ENCODE results near the gene PDE8A.
"Not testable (repeated sequence)": the region's sequence is repeated elsewhere in the genome, so short reads cannot be mapped to it uniquely, and the experiment has no call there.

PDE8A gene

DNA sequence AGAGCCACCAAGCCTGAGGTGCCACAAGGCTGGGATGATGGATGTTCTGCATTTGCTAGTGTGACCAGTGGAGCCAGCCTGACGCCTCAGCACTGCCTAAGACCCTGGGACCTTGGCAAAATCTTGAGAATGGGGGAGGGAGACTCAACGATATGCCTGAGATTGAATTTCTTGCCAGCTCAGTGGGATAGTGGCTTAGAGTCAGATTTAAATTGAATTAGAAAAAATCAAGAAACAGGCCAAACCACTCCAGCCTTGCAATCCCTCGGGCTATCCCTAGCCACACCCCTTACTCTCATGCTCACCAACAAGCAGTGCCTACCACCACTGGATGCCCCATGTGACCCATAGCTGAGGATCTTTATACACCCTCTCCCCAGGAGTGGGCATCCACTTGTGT is 18.7 kb upstream of the PDE8A start:
- no peak for DNase-seq

DNA sequence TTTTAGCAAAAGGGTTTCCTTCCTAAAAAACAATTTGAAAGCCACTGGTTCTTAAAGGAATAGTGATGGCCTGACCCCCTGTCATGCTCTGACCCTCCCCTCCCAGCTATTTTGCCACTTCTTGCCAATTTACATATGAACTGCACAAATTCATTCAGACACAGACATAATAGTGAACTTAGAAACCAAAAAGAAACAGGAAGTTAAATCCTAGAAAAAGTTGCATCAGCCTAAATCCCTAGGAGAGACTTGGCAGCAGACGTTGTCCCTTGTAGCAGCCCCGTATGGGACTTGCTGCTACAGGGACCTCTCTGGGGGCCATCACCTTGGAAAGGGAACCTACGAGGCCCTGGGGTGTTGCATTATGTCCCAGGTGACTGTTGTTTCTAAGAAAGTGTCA is 14.3 kb upstream of the PDE8A start:
- no peak for DNase-seq

DNA sequence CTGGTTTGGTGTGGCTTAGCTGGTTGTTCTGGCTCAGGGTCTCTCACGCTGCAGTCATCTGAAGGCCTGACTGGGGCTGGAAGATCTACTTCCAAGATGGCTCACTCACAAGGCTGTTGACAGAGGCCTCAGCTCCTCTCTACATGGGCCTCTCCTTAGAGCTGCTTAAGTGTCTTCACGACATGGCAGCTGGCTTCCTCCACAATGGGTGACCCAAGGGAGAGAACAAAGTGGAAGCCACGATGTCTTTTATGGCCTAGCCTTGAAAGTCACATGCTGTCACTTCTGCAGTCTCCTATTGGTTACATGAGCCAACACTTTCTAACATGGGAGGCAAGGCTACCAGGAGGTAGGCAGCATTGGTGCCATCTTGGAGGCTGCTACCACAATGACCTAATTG is 13.4 kb upstream of the PDE8A start:
- no peak for DNase-seq

DNA sequence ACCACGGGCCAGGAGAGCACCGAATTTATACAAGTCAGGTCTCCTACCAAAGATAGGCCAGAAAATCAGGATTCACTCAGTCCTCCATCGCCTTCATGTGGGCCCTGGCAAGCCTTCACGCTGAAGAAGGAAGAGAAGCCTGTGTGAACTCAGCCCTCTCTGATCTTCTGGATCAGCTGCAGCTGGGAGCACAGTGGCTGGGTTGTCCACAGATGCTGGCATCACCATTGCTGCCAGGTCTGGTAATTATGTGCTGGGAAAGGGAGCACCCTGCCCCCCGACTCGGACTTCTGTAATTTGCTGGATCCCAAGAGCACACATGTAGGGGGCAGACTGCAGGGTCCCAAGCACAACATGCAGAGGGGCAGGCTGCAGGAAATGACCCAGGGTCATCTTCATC is 12.4 kb upstream of the PDE8A start:
- DNase-seq = no peak

GRCh38 chr15:84970843-84971242 is 10.8 kb upstream of the PDE8A start:
- DNase-seq = no peak

DNA sequence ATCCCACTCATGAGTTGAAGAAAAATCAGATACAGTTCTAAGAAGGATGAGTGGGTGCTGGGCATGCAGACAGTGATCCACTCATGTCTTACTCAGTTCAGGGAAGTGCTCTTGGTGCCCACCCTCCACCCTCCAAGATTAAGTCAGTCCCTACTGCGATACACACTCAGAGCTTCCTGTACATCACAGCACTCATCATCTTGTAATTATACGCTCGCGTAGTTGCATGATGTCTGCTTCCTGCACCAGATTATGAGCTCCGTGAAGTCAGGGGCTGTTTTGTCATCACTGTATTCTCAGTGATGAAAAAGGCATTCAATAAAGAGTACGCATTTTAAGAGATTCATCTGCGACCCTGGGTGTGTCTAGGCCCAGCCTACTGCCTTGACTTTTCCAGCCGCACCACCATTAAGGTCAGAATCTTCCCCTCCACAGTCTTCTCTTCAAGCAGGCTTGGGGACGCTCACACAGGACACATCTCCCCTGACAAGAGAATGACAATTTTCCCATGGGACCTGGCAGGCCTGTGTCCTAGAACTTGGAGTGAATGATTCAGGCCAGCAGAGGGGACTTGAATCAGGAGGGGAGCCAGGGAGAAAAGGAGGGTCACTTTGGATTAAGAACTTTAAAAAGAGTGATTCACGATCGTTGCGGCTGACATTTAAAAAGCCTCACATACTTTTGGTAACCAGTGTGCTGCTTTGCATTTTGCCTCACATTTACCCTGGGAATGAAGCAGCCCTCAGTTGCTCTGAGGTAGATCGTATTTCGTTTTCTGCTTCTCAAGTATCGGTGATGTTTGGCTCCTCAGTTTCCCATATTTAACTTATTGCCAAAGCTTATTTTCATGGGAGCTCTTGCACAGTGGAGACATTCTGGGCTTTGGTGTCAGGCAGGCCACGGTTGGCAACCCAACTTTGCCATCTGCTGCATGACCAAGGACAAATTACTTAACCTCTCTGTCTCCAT is 7.9 kb upstream of the PDE8A start:
- no peak for DNase-seq

DNA sequence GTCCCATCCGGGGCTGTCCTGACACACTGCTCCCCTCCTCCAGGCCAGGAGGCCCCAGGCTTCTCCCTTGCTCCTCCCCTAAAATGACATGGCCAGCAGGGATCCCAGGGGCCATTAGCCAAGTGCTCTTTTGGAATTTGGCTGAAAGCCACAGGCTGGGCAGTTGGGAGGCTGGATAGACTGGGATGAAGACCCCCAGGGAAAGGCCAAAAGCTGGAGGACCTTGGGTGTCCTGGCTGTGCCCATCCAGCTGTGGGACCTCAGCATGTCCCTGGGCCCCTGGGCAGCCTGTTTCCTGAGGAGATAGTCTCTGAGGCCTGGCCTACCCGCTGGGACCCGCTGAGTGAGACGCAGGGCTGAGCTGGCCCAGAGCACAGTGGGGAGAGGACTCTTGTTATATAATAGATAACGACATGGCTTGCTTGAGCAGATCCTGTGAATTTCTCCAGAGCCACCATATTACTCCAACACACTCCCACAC is 5.7 kb upstream of the PDE8A start:
- DNase-seq = no peak

- DNase-seq = no peak
Observed at GRCh38 chr15:84976746-84977345, 4.8 kb upstream of the PDE8A start.

GRCh38 chr15:84979651-84980050 is 2.0 kb upstream of the PDE8A start:
- no peak for DNase-seq

- peak; percentile 60 for DNase-seq
Observed at GRCh38 chr15:84980196-84981053, 1.2 kb upstream of the PDE8A start.

DNA sequence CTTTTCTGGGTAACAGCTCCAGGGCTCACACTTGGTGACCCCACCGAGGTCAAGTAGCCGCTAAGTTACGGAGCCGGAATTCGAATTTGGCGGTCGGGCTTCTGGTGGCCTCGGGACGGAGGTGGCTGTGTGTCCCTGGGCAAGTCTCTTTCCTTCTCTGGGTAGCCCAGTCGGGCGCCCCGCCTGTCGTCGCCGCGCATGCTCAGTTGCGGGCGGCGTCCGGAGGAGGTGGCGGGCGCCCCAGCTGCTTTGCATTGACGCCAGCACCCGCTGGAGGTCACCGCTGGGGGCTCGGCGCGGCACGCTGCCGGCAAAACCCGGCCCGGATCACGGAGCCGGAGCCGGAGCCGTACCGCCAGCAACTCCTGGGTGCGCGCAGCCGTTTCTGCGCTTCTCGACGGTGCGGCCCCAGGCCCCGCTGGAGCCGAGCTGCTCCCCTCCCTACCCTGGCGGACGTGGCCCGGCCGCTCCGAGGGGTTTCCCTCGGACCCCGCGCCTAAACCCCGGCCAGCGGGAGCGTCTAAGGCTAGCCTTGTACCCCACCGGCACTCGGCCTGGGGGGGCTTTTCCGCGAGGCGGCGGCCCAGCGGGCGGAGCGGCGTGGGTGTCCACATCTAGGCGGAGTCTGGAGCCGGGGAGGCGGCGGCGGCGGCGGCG is 474 bp upstream of the PDE8A start:
- DNase-seq = peak; percentile 81

GRCh38 chr15:84982301-84982920 is 755 bp downstream of the PDE8A start:
- no peak for DNase-seq

GRCh38 chr15:84983294-84983693 is 1.6 kb downstream of the PDE8A start:
- no peak for DNase-seq

- no peak for DNase-seq
Observed at GRCh38 chr15:84983711-84984110, 2.1 kb downstream of the PDE8A start.

DNA sequence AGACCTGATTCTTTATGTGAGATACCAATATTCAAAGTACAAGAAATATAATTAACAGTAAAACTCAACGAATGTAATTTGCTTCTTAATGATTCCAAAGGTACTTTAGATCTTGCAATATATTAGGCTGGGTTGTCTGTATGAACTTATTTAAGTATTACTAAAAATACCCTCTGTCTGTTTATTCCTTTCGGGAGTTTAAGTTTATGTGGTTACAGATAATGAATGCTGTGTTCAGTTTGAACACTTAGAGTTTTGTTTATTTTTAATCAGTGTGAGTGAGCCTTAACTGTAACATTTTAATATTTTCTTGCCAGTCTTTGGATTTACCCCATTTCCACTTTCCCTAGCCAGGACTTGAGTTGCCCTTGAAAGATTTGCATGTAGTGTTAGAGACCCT is 3.5 kb downstream of the PDE8A start:
- no peak for DNase-seq

DNA sequence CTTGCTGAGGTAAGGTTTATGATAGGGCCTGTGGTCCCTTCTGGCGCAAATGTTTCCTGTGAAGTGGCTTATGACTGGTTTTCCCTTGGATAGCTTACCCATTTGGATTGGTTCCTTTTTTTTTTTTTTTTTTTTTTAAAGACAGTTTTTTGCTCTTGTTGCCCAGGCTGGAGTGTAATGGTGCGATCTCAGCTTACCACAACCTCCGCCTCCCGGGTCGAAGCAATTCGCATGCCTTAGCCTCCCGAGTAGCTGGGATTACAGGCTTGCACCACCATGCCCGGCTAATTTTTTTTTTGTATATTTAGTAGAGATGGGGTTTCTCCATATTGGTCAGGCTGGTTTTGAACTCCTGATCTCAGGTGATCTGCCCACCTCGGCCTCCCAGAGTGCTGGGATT is 5.7 kb downstream of the PDE8A start:
- not testable (repeated sequence) for DNase-seq

GRCh38 chr15:84987949-84988624 is 6.4 kb downstream of the PDE8A start:
- DNase-seq = no peak

- no peak for DNase-seq
Observed at GRCh38 chr15:84988909-84989644, 7.4 kb downstream of the PDE8A start.

GRCh38 chr15:84990507-84990906 is 8.9 kb downstream of the PDE8A start:
- no peak for DNase-seq

- DNase-seq = no peak
Observed at GRCh38 chr15:84991014-84991712, 9.5 kb downstream of the PDE8A start.
